AG04449 (cell line): Measurements from ENCODE around the gene EGFL8.
A peak's percentile ranks its signal among the peaks of the same experiment; 100 is the strongest.

ENCODE experiments used
- CTCF ChIA-PET: fragments of 350-600 bp; formaldehyde crosslinking; extraction: SDS; loops from one replicate; lab custom pipeline; 2021; ENCODE audit warnings: antibody characterized with exemption; lab: Yijun Ruan, JAX
- POLR2A ChIA-PET: fragments of 400-600, 350-600 bp; formaldehyde crosslinking; extraction: SDS; loops from one replicate; lab custom pipeline; 2020; ENCODE audit warnings: antibody characterized with exemption, inconsistent platforms; lab: Yijun Ruan, JAX
- DNase-seq: peaks from one replicate; pipeline ENCODE4 v3.0.0-alpha.2; 2010; ENCODE audit warnings: low read depth, low spot score
- H3K4me3 ChIP-seq: 2 replicates; pipeline ENCODE4 v1.5.1; 2011; ENCODE audit warnings: low read depth, mild to moderate bottlenecking, control low read depth, low read length
- CTCF ChIP-seq: IDR thresholded peaks from one replicate; pipeline ENCODE4 v1.5.1; 2011; ENCODE audit warnings: mild to moderate bottlenecking, moderate library complexity, low read length, control low read depth, inconsistent platforms; ENCODE audit not compliant: insufficient read depth; ENCODE audit errors: missing control alignments

The EGFL8 gene

GRCh38 chr6:32127717-32128592, 36.4 kb upstream of the EGFL8 start, which contains the start of gene ATF6B:
TSS of gene ATF6B (minus strand) at chr6:32128246. CDS start at chr6:32128207, 39 bp downstream.
- ChIA-PET CTCF (interaction anchor here (1.0 to 7.5 kb wide), 7 partner anchors 10 to 67 kb away, joined by 3 to 111 read pairs (median 4); partner anchors contain the start of gene PRRT1), POLR2A (interaction anchor here (0.6 to 3.1 kb wide), 7 partner anchors 13 to 1161 kb away, joined by 3 to 12 read pairs (median 4); partner anchors contain the start of genes DXO, PFDN6, PRRT1 and WDR46)
- no peak for TF ChIP-seq CTCF
- H3K4me3 ChIP-seq: peak within 1 kb of the TSS; percentile 97
- DNase-seq: peak; percentile 99

GRCh38 chr6:32128751-32129296, 35.6 kb upstream of the EGFL8 start:
- no peak for DNase-seq
- TF ChIP-seq CTCF: no peak
- ChIA-PET CTCF (interaction anchor here (1.0 to 7.5 kb wide), 8 partner anchors 11 to 116 kb away, joined by 3 to 111 read pairs (median 6); partner anchors contain the start of gene PRRT1), POLR2A (interaction anchor here (0.6 to 3.1 kb wide), 4 partner anchors 14 to 314 kb away, joined by 3 to 12 read pairs (median 4); partner anchors contain the start of genes DXO, HSPA1A and HSPA1L)
- H3K4me3 ChIP-seq: peak overlapping the region; percentile 71

GRCh38 chr6:32129297-32130088, 34.9 kb upstream of the EGFL8 start:
- CTCF ChIA-PET: interaction anchor here (1.0 to 7.5 kb wide), 10 partner anchors 8 to 115 kb away, joined by 3 to 111 read pairs (median 4); partner anchors contain the start of gene PRRT1

GRCh38 chr6:32131439-32131948, 32.9 kb upstream of the EGFL8 start:
- no peak overlapping the region for H3K4me3 ChIP-seq
- no peak for TF ChIP-seq CTCF
- CTCF ChIA-PET: interaction anchor here (1.1 to 7.5 kb wide), 2 partner anchors 14 to 83 kb away, joined by 3 to 111 read pairs; no protein-coding TSS in a partner anchor
- DNase-seq: no peak
- POLR2A ChIA-PET: no interaction called here

More at GRCh38 chr6:32129297-32130088, 34.9 kb upstream of the EGFL8 start:
- no peak for DNase-seq
- POLR2A ChIA-PET: interaction anchor here (1.0 to 3.1 kb wide), 6 partner anchors 15 to 843 kb away, joined by 3 to 12 read pairs (median 5); partner anchors contain the start of genes AGPAT1, HSPA1A, HSPA1L and PRRT1
- H3K4me3 ChIP-seq: peak overlapping the region; percentile 71
- no peak for TF ChIP-seq CTCF

- DNase-seq: no peak
- TF ChIP-seq CTCF: no peak
- no peak overlapping the region for H3K4me3 ChIP-seq
- CTCF ChIA-PET: interaction anchor here (7.5 kb wide), 1 partner anchor 15 kb away, joined by 111 read pairs; no protein-coding TSS in a partner anchor
- POLR2A ChIA-PET: no interaction called here
These were observed 32.3 kb upstream of the EGFL8 start for GRCh38 chr6:32132110-32132509.
